ENCODE measurements around the gene STARD3NL. TPM values are rescaled to one million over a fixed set of nuclear protein-coding genes. Genes with fewer than 3 reads are reported as not detected.

The STARD3NL gene
- total RNA-seq, 6 experiments from 2014 or later: 5.8 to 14.3 (median 9.6) TPM

- Histone ChIP-seq H3K36me3 (peaks cover 0 to 25% (median 7%) of the 10 kb centered on the region in 4 donors), H3K9me3 (no peaks in the 10 kb centered on the region), H3K27ac (no peak overlapping the region), H3K4me1 (peaks cover 0 to 1% (median under 1%) of the 10 kb centered on the region in 4 donors), H3K4me3 (no peak overlapping the region), H3K27me3 (no peaks in the 10 kb centered on the region)
- intact Hi-C loops (cut with DNase I): loop anchor here in 1 of 2 donors (10.0 kb wide), 2 partner anchors 116 to 326 kb away; no protein-coding TSS in a partner anchor
- 83% methylated on average over 3 of the region's 3 CpGs for WGBS (ENCODE audit: insufficient coverage, low coverage, low lambda C conversion rate, missing lambda C conversion rate)
- TF ChIP-seq, protein P1, sequence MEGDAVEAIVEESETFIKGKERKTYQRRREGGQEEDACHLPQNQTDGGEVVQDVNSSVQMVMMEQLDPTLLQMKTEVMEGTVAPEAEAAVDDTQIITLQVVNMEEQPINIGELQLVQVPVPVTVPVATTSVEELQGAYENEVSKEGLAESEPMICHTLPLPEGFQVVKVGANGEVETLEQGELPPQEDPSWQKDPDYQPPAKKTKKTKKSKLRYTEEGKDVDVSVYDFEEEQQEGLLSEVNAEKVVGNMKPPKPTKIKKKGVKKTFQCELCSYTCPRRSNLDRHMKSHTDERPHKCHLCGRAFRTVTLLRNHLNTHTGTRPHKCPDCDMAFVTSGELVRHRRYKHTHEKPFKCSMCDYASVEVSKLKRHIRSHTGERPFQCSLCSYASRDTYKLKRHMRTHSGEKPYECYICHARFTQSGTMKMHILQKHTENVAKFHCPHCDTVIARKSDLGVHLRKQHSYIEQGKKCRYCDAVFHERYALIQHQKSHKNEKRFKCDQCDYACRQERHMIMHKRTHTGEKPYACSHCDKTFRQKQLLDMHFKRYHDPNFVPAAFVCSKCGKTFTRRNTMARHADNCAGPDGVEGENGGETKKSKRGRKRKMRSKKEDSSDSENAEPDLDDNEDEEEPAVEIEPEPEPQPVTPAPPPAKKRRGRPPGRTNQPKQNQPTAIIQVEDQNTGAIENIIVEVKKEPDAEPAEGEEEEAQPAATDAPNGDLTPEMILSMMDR (IDR thresholded peaks at IDR 0.05): no peak
- TF ChIP-seq POLR2A (IDR thresholded peaks at IDR 0.05): no peak
- ATAC-seq (peak in 1 of 4 donors; percentile 6), DNase-seq (no peak)
These were observed 42.4 kb downstream of the STARD3NL start for GRCh38 chr7:38220452-38220851.

- H3K9me3 ChIP-seq: no peaks in the 10 kb centered on the region
- intact Hi-C loops (cut with DNase I): loop anchor here in 1 of 2 donors (10.0 kb wide), 2 partner anchors 118 to 328 kb away; no protein-coding TSS in a partner anchor
- ATAC-seq (peak; percentile 91 to 97 (median 92)), DNase-seq (no peak)
- H3K4me1 ChIP-seq: no peaks in the 10 kb centered on the region
- H3K27me3 ChIP-seq: no peaks in the 10 kb centered on the region
- no peak overlapping the region for H3K27ac ChIP-seq
- TF ChIP-seq POLR2A (IDR thresholded peaks at IDR 0.05): no peak
- TF ChIP-seq, protein P1 (IDR thresholded peaks at IDR 0.05): peak; percentile 88 to 93 (median 91)
- no peak overlapping the region for H3K4me3 ChIP-seq
- peaks cover 0 to 23% (median 7%) of the 10 kb centered on the region in 4 donors for H3K36me3 ChIP-seq
- WGBS (ENCODE audit: insufficient coverage, low coverage, low lambda C conversion rate, missing lambda C conversion rate): 57% methylated on average over 5 of the region's 5 CpGs
These were observed 44.5 kb downstream of the STARD3NL start for GRCh38 chr7:38222481-38223096.

DNA sequence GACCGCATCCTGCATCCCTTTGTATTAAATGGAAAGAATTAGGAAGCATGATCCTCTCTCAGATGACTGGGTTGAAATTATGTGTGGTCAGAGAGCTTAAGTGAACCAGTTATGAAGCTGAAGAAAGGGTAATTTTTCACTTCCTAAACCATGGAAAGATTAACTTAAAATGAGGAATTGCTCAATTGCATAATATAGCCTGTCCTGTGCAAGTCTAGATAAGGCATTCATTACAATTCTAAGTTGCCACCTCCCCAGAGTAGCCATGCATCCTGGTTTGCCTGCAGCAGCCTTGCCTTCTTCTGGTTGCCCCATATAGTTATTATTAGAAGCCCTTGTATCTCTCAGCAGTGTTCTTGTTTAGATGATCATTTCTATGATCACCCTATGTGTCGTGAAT, 45.3 kb downstream of the STARD3NL start:
- Histone ChIP-seq H3K4me3 (no peak overlapping the region), H3K4me1 (no peaks in the 10 kb centered on the region), H3K27ac (no peak overlapping the region), H3K36me3 (peaks cover 0 to 20% (median 7%) of the 10 kb centered on the region in 4 donors), H3K27me3 (no peaks in the 10 kb centered on the region), H3K9me3 (no peaks in the 10 kb centered on the region)
- DNase-seq: no peak
- 80% methylated on average over 2 of the region's 2 CpGs for WGBS (ENCODE audit: insufficient coverage, low coverage, low lambda C conversion rate, missing lambda C conversion rate)
- no peak for ATAC-seq
- TF ChIP-seq, protein P1 (IDR thresholded peaks at IDR 0.05): no peak
- TF ChIP-seq POLR2A (IDR thresholded peaks at IDR 0.05): no peak
- intact Hi-C loops (cut with DNase I): loop anchor here in 1 of 2 donors (10.0 kb wide), 2 partner anchors 119 to 329 kb away; no protein-coding TSS in a partner anchor

GRCh38 chr7:38224392-38224791, 46.3 kb downstream of the STARD3NL start:
- TF ChIP-seq POLR2A (IDR thresholded peaks at IDR 0.05): no peak
- TF ChIP-seq, protein P1 (IDR thresholded peaks at IDR 0.05): no peak
- no peaks in the 10 kb centered on the region for H3K4me1 ChIP-seq
- no peaks in the 10 kb centered on the region for H3K27me3 ChIP-seq
- no peak overlapping the region for H3K27ac ChIP-seq
- H3K4me3 ChIP-seq: no peak overlapping the region
- 91% methylated on average over 5 of the region's 5 CpGs for WGBS (ENCODE audit: insufficient coverage, low coverage, low lambda C conversion rate, missing lambda C conversion rate)
- H3K9me3 ChIP-seq: no peaks in the 10 kb centered on the region
- intact Hi-C loops (cut with DNase I): loop anchor here in 1 of 2 donors (10.0 kb wide), 2 partner anchors 120 to 330 kb away; no protein-coding TSS in a partner anchor
- ATAC-seq: no peak
- no peak for DNase-seq
- H3K36me3 ChIP-seq: peaks cover 0 to 21% (median 12%) of the 10 kb centered on the region in 4 donors
